Epithelial cell of esophagus (primary cell): ENCODE results near the gene PTGFRN.
A peak's percentile ranks its signal among the peaks of the same experiment; 100 is the strongest.

Source experiments
- DNase-seq: peaks from one replicate; pipeline ENCODE4 v3.0.0; 2010; ENCODE audit warnings: low read depth
- H3K4me3 ChIP-seq: 2 replicates; pipeline ENCODE4 v1.5.1; 2011; ENCODE audit warnings: mild to moderate bottlenecking, low read length, control low read depth
- CTCF ChIP-seq: IDR thresholded peaks from 2 replicates; pipeline ENCODE4 v1.5.1; 2011; ENCODE audit warnings: low read depth, mild to moderate bottlenecking, low read length, control low read depth, inconsistent platforms; ENCODE audit not compliant: insufficient read depth; ENCODE audit errors: missing control alignments

Gene PTGFRN

GRCh38 chr1:116948642-116949041, 38.9 kb downstream of the PTGFRN start:
- DNase-seq: no peak
- TF ChIP-seq CTCF: no peak
- no peak overlapping the region for H3K4me3 ChIP-seq

GRCh38 chr1:116949213-116949985, 39.7 kb downstream of the PTGFRN start:
- no peak for DNase-seq
- H3K4me3 ChIP-seq: no peak overlapping the region
- TF ChIP-seq CTCF: no peak

- no peak overlapping the region for H3K4me3 ChIP-seq
- DNase-seq: no peak
- no peak for TF ChIP-seq CTCF
Measured at GRCh38 chr1:116950517-116951199, 40.9 kb downstream of the PTGFRN start.

GRCh38 chr1:116951200-116951935, 41.7 kb downstream of the PTGFRN start:
- H3K4me3 ChIP-seq: no peak overlapping the region
- DNase-seq: peak; percentile 52
- TF ChIP-seq CTCF: no peak

GRCh38 chr1:116952738-116953275, 43.1 kb downstream of the PTGFRN start:
- no peak for TF ChIP-seq CTCF
- no peak overlapping the region for H3K4me3 ChIP-seq
- DNase-seq: no peak

GRCh38 chr1:116954440-116954839, 44.7 kb downstream of the PTGFRN start:
- H3K4me3 ChIP-seq: no peak overlapping the region
- TF ChIP-seq CTCF: no peak
- no peak for DNase-seq
